Glutamatergic neuron (in vitro differentiated cells): ENCODE results near the gene PRR36. TPM values are rescaled to one million over a fixed set of nuclear protein-coding genes. Genes with fewer than 3 reads are reported as not detected.

Experiments used
- DNase-seq: peaks from one replicate; pipeline ENCODE4 v3.0.0; 2022
- H3K27ac Mint-ChIP-seq: one replicate; pipeline ENCODE4 v1.8.0; 2020; ENCODE audit warnings: mild to moderate bottlenecking, mixed read lengths, inconsistent platforms; ENCODE audit not compliant: unreplicated experiment
- H3K27me3 Mint-ChIP-seq: one replicate; pipeline ENCODE4 v1.8.0; 2020; ENCODE audit warnings: mild to moderate bottlenecking, moderate library complexity, mixed read lengths, inconsistent platforms; ENCODE audit not compliant: unreplicated experiment
- H3K36me3 Mint-ChIP-seq: one replicate; pipeline ENCODE4 v1.8.0; 2020; ENCODE audit warnings: mild to moderate bottlenecking, mixed read lengths, inconsistent platforms; ENCODE audit not compliant: unreplicated experiment
- H3K4me1 Mint-ChIP-seq: one replicate; pipeline ENCODE4 v1.8.0; 2020; ENCODE audit warnings: mild to moderate bottlenecking, low read depth, mixed read lengths, inconsistent platforms; ENCODE audit not compliant: unreplicated experiment
- H3K4me3 Mint-ChIP-seq: one replicate; pipeline ENCODE4 v1.8.0; 2020; ENCODE audit warnings: mild to moderate bottlenecking, mixed read lengths, inconsistent platforms; ENCODE audit not compliant: unreplicated experiment
- H3K9me3 Mint-ChIP-seq: one replicate; pipeline ENCODE4 v1.8.0; 2020; ENCODE audit warnings: mild to moderate bottlenecking, moderate library complexity, mixed read lengths, inconsistent platforms; ENCODE audit not compliant: unreplicated experiment
- total RNA-seq: library from RNA; stranded (reverse); fragmentation: NEBNext Ultra II Directional; extraction: Animal tissue kit (Norgen Biotek cat#: 25700); gene quantifications from one replicate; pipeline ENCODE4 v1.2.1, GENCODE V29; 2021; ENCODE audit not compliant: unreplicated experiment
- TF ChIP-seq, protein P1 (sequence below): fragments of 200-600 bp; sonication (generic); IDR thresholded peaks from one replicate; pipeline ENCODE4 v1.5.0; 2021; ENCODE audit not compliant: partially characterized antibody, unreplicated experiment

The PRR36 gene
- total RNA-seq, 1 donor from 2014 or later: 37.4 TPM

DNA sequence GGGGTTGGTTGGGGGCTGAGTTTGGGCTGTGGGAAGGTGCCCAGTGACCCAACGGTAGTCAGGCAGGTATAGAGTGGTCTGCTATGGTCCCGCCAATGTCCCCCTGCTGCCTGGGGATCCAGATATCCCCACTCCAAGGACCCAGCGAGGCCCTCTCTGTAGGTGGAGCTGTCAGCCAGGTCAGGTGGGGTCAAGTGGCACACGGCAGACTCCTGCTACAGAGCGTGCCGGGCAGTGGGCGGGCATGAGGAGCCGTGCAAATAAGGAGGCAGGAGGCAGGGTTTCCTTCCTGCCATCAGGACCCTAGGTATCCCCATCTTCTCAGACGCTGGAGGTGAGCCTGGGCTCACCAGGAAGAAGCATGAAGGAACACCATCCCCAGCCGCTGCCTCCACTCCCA lies 29.2 kb downstream of the PRR36 start:
- H3K36me3 Mint-ChIP-seq: peaks cover 6% of the 10 kb centered on the region
- H3K9me3 Mint-ChIP-seq: peaks cover 1% of the 10 kb centered on the region
- DNase-seq: no peak
- H3K4me3 Mint-ChIP-seq: no peak overlapping the region
- H3K27me3 Mint-ChIP-seq: peaks cover 4% of the 10 kb centered on the region
- TF ChIP-seq, protein P1, sequence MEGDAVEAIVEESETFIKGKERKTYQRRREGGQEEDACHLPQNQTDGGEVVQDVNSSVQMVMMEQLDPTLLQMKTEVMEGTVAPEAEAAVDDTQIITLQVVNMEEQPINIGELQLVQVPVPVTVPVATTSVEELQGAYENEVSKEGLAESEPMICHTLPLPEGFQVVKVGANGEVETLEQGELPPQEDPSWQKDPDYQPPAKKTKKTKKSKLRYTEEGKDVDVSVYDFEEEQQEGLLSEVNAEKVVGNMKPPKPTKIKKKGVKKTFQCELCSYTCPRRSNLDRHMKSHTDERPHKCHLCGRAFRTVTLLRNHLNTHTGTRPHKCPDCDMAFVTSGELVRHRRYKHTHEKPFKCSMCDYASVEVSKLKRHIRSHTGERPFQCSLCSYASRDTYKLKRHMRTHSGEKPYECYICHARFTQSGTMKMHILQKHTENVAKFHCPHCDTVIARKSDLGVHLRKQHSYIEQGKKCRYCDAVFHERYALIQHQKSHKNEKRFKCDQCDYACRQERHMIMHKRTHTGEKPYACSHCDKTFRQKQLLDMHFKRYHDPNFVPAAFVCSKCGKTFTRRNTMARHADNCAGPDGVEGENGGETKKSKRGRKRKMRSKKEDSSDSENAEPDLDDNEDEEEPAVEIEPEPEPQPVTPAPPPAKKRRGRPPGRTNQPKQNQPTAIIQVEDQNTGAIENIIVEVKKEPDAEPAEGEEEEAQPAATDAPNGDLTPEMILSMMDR: no peak
- no peaks in the 10 kb centered on the region for H3K4me1 Mint-ChIP-seq
- no peak overlapping the region for H3K27ac Mint-ChIP-seq

- Mint-ChIP-seq H3K27me3 (peaks cover 5% of the 10 kb centered on the region), H3K4me3 (no peak overlapping the region), H3K36me3 (peaks cover 6% of the 10 kb centered on the region), H3K9me3 (peaks cover 1% of the 10 kb centered on the region), H3K27ac (no peak overlapping the region), H3K4me1 (no peaks in the 10 kb centered on the region)
- DNase-seq: no peak
- TF ChIP-seq, protein P1: no peak
These were observed 29.8 kb downstream of the PRR36 start for GRCh38 chr19:7844405-7844804.

- Mint-ChIP-seq H3K9me3 (peaks cover 1% of the 10 kb centered on the region), H3K36me3 (peaks cover 6% of the 10 kb centered on the region), H3K4me1 (no peaks in the 10 kb centered on the region), H3K27me3 (peaks cover 5% of the 10 kb centered on the region), H3K27ac (no peak overlapping the region), H3K4me3 (no peak overlapping the region)
- TF ChIP-seq, protein P1: no peak
- no peak for DNase-seq
These were observed 30.7 kb downstream of the PRR36 start for GRCh38 chr19:7843521-7843920.

GRCh38 chr19:7842661-7843294 lies 31.4 kb downstream of the PRR36 start:
- H3K27ac Mint-ChIP-seq: no peak overlapping the region
- no peaks in the 10 kb centered on the region for H3K4me1 Mint-ChIP-seq
- peaks cover 5% of the 10 kb centered on the region for H3K27me3 Mint-ChIP-seq
- no peak overlapping the region for H3K4me3 Mint-ChIP-seq
- H3K9me3 Mint-ChIP-seq: no peaks in the 10 kb centered on the region
- TF ChIP-seq, protein P1: no peak
- DNase-seq: no peak
- peaks cover 6% of the 10 kb centered on the region for H3K36me3 Mint-ChIP-seq

GRCh38 chr19:7841751-7842660 lies 32.2 kb downstream of the PRR36 start:
- no peak overlapping the region for H3K4me3 Mint-ChIP-seq
- no peak overlapping the region for H3K27ac Mint-ChIP-seq
- peaks cover 6% of the 10 kb centered on the region for H3K36me3 Mint-ChIP-seq
- TF ChIP-seq, protein P1: no peak
- DNase-seq: no peak
- no peaks in the 10 kb centered on the region for H3K4me1 Mint-ChIP-seq
- H3K9me3 Mint-ChIP-seq: no peaks in the 10 kb centered on the region
- H3K27me3 Mint-ChIP-seq: peaks cover 4% of the 10 kb centered on the region
